IPS-NIHi7 (cell line): ENCODE measurements around the gene PTCD3.
A peak's percentile ranks its signal among the peaks of the same experiment; 100 is the strongest.

ENCODE experiments used
- DNase-seq: peaks from one replicate; pipeline ENCODE4 v3.0.0; 2012; ENCODE audit warnings: mixed read lengths; ENCODE audit errors: extremely low spot score

The PTCD3 gene

GRCh38 chr2:86105969-86106945, at the start of gene PTCD3:
TSS of gene PTCD3 (plus strand) at chr2:86106235. CDS start at chr2:86106248, 13 bp downstream.
- DNase-seq: peak; percentile 89

- DNase-seq: no peak
These were observed 49.3 kb upstream of the PTCD3 start for GRCh38 chr2:86056590-86057331.

GRCh38 chr2:86062043-86062442, 44.0 kb upstream of the PTCD3 start:
- no peak for DNase-seq

- no peak for DNase-seq
These were observed 42.0 kb upstream of the PTCD3 start for GRCh38 chr2:86064006-86064405.

- no peak for DNase-seq
These were observed 40.5 kb upstream of the PTCD3 start for GRCh38 chr2:86065512-86065911.

- no peak for DNase-seq
These were observed 39.9 kb upstream of the PTCD3 start for GRCh38 chr2:86066007-86066578.

- DNase-seq: no peak
These were observed 39.1 kb upstream of the PTCD3 start for GRCh38 chr2:86066915-86067314.

- no peak for DNase-seq
These were observed 37.9 kb upstream of the PTCD3 start for GRCh38 chr2:86068136-86068588.

GRCh38 chr2:86068648-86069047, 37.4 kb upstream of the PTCD3 start:
- no peak for DNase-seq

GRCh38 chr2:86069091-86069685, 36.8 kb upstream of the PTCD3 start:
- DNase-seq: no peak

GRCh38 chr2:86069783-86070339, 36.2 kb upstream of the PTCD3 start:
- no peak for DNase-seq

GRCh38 chr2:86070868-86071267, 35.2 kb upstream of the PTCD3 start:
- no peak for DNase-seq

- DNase-seq: no peak
These were observed 33.7 kb upstream of the PTCD3 start for GRCh38 chr2:86072271-86072858.

- DNase-seq: no peak
These were observed 32.8 kb upstream of the PTCD3 start for GRCh38 chr2:86073225-86073624.

GRCh38 chr2:86074256-86074655, 31.8 kb upstream of the PTCD3 start:
- DNase-seq: no peak

GRCh38 chr2:86074811-86075210, 31.2 kb upstream of the PTCD3 start:
- no peak for DNase-seq

GRCh38 chr2:86075886-86076285, 30.1 kb upstream of the PTCD3 start:
- no peak for DNase-seq

- no peak for DNase-seq
These were observed 27.1 kb upstream of the PTCD3 start for GRCh38 chr2:86078774-86079545.

GRCh38 chr2:86079981-86080911, 25.8 kb upstream of the PTCD3 start:
- DNase-seq: peak; percentile 76
